ENCODE data around the gene ADCY3. TPM values are rescaled to one million over a fixed set of nuclear protein-coding genes. Genes with fewer than 3 reads are reported as not detected.

Gene ADCY3
- total and polyA plus RNA-seq, 10 of the 15 experiments (the other 5 are each of a cell fraction or from before 2014, with no cell fraction given), result 2.8 to 102 (median 50.4) TPM

DNA sequence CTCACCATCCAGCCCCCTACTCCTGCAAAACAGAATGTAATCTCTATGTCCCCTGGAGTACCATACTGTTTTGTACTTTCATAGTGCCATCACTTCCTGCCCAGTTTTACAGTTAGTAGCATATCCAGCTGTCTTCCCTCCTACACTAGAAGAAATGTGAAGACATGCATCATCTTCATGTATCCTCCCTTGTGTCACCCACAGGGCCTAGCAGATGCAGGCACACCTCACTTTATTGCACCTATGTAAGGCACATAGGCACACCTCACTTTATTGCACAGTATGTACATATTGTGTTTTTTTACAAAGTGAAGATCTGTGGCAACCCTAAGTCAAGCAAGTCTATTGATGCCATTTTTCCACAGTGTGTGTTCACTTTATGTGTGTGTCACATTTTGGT is 39.7 kb upstream of the ADCY3 start (continued):
- no peak for TF ChIP-seq MLLT1 (IDR thresholded peaks at IDR 0.05)
- no peak for TF ChIP-seq EGR1 (IDR thresholded peaks at IDR 0.05; ENCODE audit: borderline replicate concordance in 1 of 2, low read depth in 2 of 2, low read length in 2 of 2)
- no peak for TF ChIP-seq NFYA (IDR thresholded peaks at IDR 0.05; ENCODE audit: borderline replicate concordance, low read depth, low read length)
- no peak for TF ChIP-seq RUNX3 (IDR thresholded peaks at IDR 0.05; ENCODE audit: low read length)
- TF ChIP-seq ZSCAN29 (IDR thresholded peaks at IDR 0.05), result no peak
- no peak for TF ChIP-seq BRCA1 (IDR thresholded peaks at IDR 0.05; ENCODE audit: low read depth, low read length)

GRCh38 chr2:24958411-24958935 is 38.4 kb upstream of the ADCY3 start:
- Histone ChIP-seq H2AFZ (ENCODE audit: control insufficient read depth, low read depth, low read length) (no peak overlapping the region), H3K36me3 (ENCODE audit: control insufficient read depth in 2 of 2, insufficient read depth in 2 of 2, low read length in 1 of 2) (peaks cover 0 to 23% of the 10 kb centered on the region in 2 experiments; a peak in 2 of 4 replicates), H3K9ac (ENCODE audit: control insufficient read depth, insufficient read depth, low read length) (no peak overlapping the region), H4K20me1 (ENCODE audit: control insufficient read depth, insufficient read depth) (no peaks in the 10 kb centered on the region), H3K4me3 (no peak overlapping the region), H3K4me2 (ENCODE audit: control insufficient read depth, insufficient read depth) (no peak overlapping the region), H3K79me2 (ENCODE audit: control insufficient read depth, insufficient read depth, low read length) (no peaks in the 10 kb centered on the region), H3K4me1 (ENCODE audit: control insufficient read depth, insufficient read depth, low read length) (no peaks in the 10 kb centered on the region), H3K27ac (ENCODE audit: control insufficient read depth, insufficient read depth) (no peak overlapping the region), H3K9me3 (replicated peaks; ENCODE audit: control insufficient read depth, insufficient read depth, low read length) (peaks cover 11% of the 10 kb centered on the region; the same call in 2 of the 3 replicates), H3K27me3 (replicated peaks in 1 of 2; ENCODE audit: control insufficient read depth in 2 of 2, insufficient read depth in 2 of 2, low read length in 1 of 2) (no peaks in the 10 kb centered on the region)
- 96% methylated on average over 3 of the region's 3 CpGs for WGBS (ENCODE audit: insufficient coverage, insufficient replicate concordance, low lambda C conversion rate, missing lambda C conversion rate)
- ATAC-seq, result no peak
- ChIA-PET CTCF (interaction anchor here (1.0 kb wide), 1 partner anchor 548 kb away, joined by 4 read pairs; no protein-coding TSS in a partner anchor), SMC1A (ENCODE audit: uncharacterized antibody, unreplicated experiment) (no interaction called here), POLR2A (no interaction called here), RAD21 (ENCODE audit: unreplicated experiment) (no interaction called here)
- intact Hi-C loops (cut with micrococcal nuclease; ENCODE audit: unreplicated experiment), result no loop called here
- DNase-seq (ENCODE audit: low read depth, low spot score), result no peak
- in situ Hi-C loops (cut with MboI), result no loop called here
- no peak for TF ChIP-seq BRCA1 (IDR thresholded peaks at IDR 0.05; ENCODE audit: low read depth, low read length)
- TF ChIP-seq TAF1 (IDR thresholded peaks at IDR 0.05; ENCODE audit: borderline replicate concordance, low read depth, low read length), result no peak
- no peak for TF ChIP-seq SIN3A (IDR thresholded peaks at IDR 0.05; ENCODE audit: low read depth, low read length)
- no peak for TF ChIP-seq CREB1 (IDR thresholded peaks at IDR 0.05; ENCODE audit: low read depth)
- no peak for TF ChIP-seq EGR1 (IDR thresholded peaks at IDR 0.05; ENCODE audit: borderline replicate concordance in 1 of 2, low read depth in 2 of 2, low read length in 2 of 2)
- TF ChIP-seq, protein P1, sequence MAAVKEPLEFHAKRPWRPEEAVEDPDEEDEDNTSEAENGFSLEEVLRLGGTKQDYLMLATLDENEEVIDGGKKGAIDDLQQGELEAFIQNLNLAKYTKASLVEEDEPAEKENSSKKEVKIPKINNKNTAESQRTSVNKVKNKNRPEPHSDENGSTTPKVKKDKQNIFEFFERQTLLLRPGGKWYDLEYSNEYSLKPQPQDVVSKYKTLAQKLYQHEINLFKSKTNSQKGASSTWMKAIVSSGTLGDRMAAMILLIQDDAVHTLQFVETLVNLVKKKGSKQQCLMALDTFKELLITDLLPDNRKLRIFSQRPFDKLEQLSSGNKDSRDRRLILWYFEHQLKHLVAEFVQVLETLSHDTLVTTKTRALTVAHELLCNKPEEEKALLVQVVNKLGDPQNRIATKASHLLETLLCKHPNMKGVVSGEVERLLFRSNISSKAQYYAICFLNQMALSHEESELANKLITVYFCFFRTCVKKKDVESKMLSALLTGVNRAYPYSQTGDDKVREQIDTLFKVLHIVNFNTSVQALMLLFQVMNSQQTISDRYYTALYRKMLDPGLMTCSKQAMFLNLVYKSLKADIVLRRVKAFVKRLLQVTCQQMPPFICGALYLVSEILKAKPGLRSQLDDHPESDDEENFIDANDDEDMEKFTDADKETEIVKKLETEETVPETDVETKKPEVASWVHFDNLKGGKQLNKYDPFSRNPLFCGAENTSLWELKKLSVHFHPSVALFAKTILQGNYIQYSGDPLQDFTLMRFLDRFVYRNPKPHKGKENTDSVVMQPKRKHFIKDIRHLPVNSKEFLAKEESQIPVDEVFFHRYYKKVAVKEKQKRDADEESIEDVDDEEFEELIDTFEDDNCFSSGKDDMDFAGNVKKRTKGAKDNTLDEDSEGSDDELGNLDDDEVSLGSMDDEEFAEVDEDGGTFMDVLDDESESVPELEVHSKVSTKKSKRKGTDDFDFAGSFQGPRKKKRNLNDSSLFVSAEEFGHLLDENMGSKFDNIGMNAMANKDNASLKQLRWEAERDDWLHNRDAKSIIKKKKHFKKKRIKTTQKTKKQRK (IDR thresholded peaks at IDR 0.05; ENCODE audit: low read depth, low read length), result no peak
- no peak for TF ChIP-seq PML (IDR thresholded peaks at IDR 0.05; ENCODE audit: low read length)
- no peak for TF ChIP-seq STAT3 (IDR thresholded peaks at IDR 0.05; ENCODE audit: low read depth, low read length)
- TF ChIP-seq HCFC1 (IDR thresholded peaks at IDR 0.05; ENCODE audit: low read length), result no peak
- TF ChIP-seq NFXL1 (IDR thresholded peaks at IDR 0.05; ENCODE audit: borderline replicate concordance), result no peak
- no peak for TF ChIP-seq IRF4 (IDR thresholded peaks at IDR 0.05; ENCODE audit: low read depth, low read length)
- TF ChIP-seq NFIC (IDR thresholded peaks at IDR 0.05; ENCODE audit: low read depth, low read length), result no peak
- TF ChIP-seq NR2F1 (conservative IDR thresholded peaks at IDR 0.05), result no peak
- no peak for TF ChIP-seq GABPA (IDR thresholded peaks at IDR 0.05; ENCODE audit: low read depth)
- no peak for TF ChIP-seq EP300 (IDR thresholded peaks at IDR 0.05; ENCODE audit: borderline replicate concordance in 1 of 2, control insufficient read depth in 1 of 2, low read depth in 2 of 2, low read length in 2 of 2)
- no TSS peak for BruUV-seq (replicated peaks)
- FAIRE-seq, result no peak
